GM18517 (cell line): Measurements from ENCODE around the gene OVCA2.

ENCODE experiments used
- ATAC-seq: cut with Tn5 transposase; IDR thresholded peaks from one replicate; pipeline ENCODE4 v1.9.1; 2021; ENCODE audit warnings: mild to moderate bottlenecking, moderate library complexity; ENCODE audit not compliant: unreplicated experiment

The OVCA2 gene

DNA sequence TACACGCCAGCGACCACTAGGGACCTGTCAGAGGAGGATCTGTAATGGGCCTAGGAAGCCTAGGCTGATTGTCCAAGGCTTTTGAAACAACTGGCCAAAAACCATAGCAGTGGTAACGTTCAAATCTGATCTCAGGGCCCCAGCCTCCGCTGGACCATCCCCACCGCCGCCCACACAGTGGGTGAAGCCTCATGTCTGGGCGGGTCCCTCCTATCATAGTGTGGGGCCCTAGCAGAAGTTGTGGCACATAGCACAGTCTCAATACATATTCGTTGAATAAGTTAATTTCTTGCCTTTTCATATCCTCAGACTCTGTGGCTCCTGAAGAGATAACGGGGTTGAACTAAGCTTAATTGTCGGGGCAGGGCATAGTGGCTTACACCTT, 11.1 kb upstream of the OVCA2 start:
- ATAC-seq = peak; percentile 17

- no peak for ATAC-seq
These were observed 8.7 kb upstream of the OVCA2 start for GRCh38 chr17:2033153-2033552.

DNA sequence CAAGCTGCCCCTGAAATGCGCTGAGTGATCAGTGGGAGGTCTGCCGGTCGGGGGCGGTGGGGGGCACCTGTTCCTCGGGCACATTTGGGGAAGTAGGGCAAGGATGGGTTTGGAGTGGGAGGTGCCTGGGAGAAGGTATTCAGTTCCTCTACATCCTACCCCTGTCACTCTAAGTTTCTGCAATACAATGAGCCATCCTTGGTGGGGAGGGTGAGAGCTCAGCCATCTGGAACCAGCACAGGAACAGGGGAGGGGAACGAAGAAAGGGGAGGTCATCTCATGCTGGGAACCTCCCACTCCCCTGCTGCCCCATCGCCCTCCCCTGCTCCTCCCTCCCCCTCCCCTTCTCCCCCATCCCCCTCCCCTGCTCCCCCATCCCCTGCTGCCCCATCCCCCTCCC, 7.7 kb upstream of the OVCA2 start:
- no peak for ATAC-seq

GRCh38 chr17:2034806-2035540, 6.8 kb upstream of the OVCA2 start:
- no peak for ATAC-seq

- ATAC-seq = no peak
These were observed 6.0 kb upstream of the OVCA2 start for GRCh38 chr17:2035541-2036488.

DNA sequence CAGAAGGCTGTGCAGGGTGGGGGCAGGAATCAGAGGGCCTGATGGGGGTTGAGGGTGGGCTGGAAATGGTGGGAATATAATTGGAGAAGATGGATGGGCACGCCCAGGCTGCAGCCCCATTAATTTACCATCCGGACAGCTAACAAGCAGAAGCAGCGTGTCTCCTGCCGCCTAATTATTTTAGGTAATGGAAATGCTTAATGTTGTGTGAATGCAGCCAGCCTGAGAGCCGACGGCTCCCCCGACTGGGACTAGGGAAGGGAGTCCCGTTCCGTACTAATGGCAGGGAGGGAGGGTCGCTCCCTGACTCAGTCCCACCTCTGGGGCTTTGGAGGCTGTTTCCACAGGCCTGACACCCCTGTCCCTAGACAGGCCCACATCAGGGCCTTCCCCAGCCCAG, 4.7 kb upstream of the OVCA2 start:
- ATAC-seq = no peak

DNA sequence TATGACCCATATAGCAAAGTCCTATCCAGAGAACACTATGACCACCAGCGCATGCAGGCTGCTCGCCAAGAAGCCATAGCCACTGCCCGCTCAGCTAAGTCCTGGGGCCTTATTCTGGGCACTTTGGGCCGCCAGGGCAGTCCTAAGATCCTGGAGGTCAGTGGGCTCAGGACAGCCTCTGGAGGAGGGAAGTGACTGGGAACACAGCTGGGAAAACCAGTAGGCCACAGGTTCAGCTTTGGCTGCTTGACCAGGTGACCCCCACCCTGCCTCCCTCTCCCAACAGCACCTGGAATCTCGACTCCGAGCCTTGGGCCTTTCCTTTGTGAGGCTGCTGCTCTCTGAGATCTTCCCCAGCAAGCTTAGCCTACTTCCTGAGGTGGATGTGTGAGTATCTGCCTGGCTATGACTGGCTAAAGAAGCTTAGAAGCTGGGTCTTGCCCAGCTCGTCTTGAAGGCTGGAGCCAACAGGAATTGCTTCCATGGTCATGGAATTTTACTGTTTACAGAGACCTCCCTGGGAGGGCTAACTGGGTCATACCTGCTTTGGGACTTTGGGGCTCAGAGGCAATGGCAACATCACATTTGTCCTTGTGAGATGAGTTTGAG, 1.5 kb upstream of the OVCA2 start:
- no peak for ATAC-seq

- ATAC-seq = no peak
These were observed 771 bp upstream of the OVCA2 start for GRCh38 chr17:2040942-2041560.

- no peak for ATAC-seq
These were observed 597 bp downstream of the OVCA2 start for GRCh38 chr17:2042390-2042847.

DNA sequence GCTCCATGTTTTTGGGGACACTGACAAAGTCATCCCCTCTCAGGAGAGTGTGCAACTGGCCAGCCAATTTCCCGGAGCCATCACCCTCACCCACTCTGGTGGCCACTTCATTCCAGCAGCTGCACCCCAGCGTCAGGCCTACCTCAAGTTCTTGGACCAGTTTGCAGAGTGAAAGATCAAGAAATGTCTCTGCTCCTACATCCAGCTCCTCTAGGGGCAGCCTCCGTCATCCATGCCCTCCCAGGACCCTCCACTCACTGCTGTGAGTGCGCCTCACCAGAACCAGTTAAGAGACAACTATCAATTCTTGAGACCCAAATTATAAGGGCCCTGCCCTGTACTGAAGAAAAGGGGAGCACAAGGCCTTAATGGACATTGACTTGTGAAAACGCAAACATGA, 1.1 kb downstream of the OVCA2 start:
- ATAC-seq = no peak

GRCh38 chr17:2043785-2044184, 2.0 kb downstream of the OVCA2 start:
- no peak for ATAC-seq

- ATAC-seq = no peak
These were observed 2.6 kb downstream of the OVCA2 start for GRCh38 chr17:2044263-2044894.

GRCh38 chr17:2047590-2047989, 5.8 kb downstream of the OVCA2 start:
- no peak for ATAC-seq

GRCh38 chr17:2048805-2049204, 7.0 kb downstream of the OVCA2 start:
- no peak for ATAC-seq

- peak; percentile 54 for ATAC-seq
These were observed 7.8 kb downstream of the OVCA2 start for GRCh38 chr17:2049333-2050299.

DNA sequence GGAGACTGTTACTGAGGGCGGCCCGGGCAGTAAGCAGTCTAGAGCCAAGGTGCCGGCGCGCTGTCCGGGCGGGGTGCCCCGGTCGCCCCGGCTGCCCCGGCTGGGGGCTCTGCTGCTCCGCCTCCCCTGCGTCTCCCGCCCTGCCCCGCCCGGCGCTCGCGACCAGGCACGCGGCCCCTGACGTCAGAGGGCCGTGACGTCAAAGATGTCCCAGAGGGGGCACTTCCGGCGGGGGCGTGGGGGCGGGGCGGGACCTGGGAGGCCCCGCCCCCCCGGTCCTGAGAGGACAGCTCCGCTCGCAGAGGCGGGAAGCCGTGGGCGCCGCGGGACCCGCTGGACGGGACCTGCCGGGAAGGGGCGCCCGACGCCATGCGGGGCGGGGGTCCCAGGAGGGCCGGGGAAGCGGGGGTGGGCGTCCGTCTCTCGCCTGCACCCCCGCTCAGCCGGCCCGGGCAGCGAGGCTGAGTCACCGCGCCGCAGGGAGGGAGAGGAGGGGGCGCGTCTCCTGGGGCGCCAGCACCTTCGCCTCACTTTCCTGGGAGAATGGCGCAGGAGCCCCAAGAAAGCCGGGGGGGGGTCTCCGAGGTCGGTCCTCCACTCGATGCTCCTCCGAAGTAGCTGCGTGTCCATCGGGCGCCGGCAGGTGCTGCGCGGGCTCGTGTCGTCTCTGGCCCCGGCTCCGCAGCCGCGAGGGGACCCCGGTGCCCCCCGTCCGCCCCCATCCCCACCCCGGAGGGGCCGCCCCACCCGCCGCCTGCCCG, 8.7 kb downstream of the OVCA2 start:
- peak; percentile 15 for ATAC-seq

DNA sequence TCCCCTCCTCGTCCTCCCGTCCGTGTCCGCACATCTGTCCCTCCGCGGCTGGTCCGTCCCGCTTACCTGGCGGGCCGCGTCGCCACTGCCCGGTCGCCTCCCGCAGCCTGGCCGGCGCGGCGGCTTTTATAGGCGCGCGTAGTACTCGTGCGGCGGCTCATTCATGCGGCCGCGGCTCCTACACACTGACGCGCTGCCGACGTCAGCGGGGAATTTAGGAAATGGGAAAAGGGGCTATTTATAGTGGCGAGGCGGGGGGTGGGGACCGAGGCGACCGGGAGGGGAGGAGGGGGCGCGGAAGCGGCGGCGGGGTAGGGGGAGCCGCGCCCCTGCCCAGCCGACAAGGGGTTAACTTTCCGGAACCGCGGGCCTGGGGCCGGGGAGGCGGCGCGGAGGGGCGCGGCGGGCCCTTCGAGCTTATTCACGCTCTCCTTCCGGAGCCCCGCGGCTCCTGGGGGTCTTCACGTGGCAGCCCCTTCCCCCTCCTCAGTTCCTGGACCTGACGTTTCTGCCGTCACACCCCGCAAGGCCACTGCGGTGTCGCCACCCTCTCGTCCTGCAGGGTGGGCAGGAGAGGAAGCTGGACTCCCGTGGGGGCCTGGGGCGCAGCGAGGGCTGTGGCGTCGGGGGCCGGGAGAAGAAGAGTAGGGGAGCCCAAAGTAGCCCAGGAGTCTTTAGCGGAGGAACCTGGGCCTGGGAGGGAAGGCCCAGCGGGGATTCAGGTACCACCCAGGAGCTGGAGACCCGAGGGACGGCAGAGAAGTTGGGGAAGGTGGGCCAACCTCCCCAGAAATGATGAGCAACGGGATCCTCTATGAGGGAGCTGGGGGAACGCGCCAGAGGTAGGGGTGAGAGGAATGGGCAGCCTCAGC, 9.5 kb downstream of the OVCA2 start:
- ATAC-seq = no peak
